ENCODE data around the gene ITGA7. TPM values are rescaled to one million over a fixed set of nuclear protein-coding genes. Genes with fewer than 3 reads are reported as not detected.

ITGA7 gene
- total RNA-seq, 6 donors from 2014 or later, result 4.6 to 30.4 (median 9.0) TPM

DNA sequence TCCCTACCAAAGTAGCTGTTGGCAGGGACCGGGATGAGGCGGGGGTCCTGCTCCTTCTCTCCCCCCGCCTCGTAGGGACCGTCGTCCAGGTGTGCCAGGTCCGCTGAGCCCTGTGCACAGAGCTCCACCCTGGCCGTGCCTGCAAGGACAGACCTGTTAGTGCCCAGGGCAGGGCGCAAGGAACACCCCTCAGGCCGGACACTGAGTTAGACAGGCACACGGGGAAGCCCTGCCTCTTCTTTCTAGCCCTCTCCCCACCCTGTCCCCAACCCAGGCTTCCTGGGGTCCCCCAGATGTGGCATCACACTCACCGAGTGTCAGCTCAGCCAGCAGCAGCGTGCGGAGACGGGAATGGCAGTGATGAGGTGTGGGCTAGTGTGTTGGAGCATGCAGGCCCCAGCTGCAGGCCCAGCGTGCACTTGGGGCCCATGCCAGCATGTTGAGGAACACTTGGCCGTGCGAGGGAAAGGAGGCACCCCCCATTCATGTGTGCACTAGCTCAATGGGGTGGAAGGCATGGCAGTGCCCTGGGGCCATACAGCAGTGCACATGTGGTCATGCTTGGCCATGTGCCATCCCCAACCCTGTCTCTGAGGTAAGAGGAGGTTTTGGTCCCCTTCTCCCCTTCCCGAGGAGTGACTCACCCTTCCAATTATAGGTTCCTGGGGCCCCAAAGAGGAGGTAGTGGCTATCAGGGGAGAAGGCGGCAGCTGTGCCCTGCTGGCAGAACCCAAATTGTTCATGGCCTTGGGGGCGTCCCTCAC is 7.3 kb downstream of the ITGA7 start:
- Histone ChIP-seq H3K9me3 (no peaks in the 10 kb centered on the region), H3K36me3 (no peaks in the 10 kb centered on the region), H3K27me3 (no peaks in the 10 kb centered on the region), H3K4me1 (no peaks in the 10 kb centered on the region), H3K27ac (no peak overlapping the region), H3K4me3 (no peak overlapping the region)
- ATAC-seq (ENCODE audit: low FRiP score in 2 of 2), result no peak
- TF ChIP-seq, protein P1, sequence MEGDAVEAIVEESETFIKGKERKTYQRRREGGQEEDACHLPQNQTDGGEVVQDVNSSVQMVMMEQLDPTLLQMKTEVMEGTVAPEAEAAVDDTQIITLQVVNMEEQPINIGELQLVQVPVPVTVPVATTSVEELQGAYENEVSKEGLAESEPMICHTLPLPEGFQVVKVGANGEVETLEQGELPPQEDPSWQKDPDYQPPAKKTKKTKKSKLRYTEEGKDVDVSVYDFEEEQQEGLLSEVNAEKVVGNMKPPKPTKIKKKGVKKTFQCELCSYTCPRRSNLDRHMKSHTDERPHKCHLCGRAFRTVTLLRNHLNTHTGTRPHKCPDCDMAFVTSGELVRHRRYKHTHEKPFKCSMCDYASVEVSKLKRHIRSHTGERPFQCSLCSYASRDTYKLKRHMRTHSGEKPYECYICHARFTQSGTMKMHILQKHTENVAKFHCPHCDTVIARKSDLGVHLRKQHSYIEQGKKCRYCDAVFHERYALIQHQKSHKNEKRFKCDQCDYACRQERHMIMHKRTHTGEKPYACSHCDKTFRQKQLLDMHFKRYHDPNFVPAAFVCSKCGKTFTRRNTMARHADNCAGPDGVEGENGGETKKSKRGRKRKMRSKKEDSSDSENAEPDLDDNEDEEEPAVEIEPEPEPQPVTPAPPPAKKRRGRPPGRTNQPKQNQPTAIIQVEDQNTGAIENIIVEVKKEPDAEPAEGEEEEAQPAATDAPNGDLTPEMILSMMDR (IDR thresholded peaks at IDR 0.05), result no peak
- TF ChIP-seq POLR2A (IDR thresholded peaks at IDR 0.05), result no peak
- DNase-seq, result peak in 1 of 2 donors; percentile 61
- 81 to 83% methylated on average over 16 to 20 of the region's 21 CpGs for WGBS, 2 donors

DNA sequence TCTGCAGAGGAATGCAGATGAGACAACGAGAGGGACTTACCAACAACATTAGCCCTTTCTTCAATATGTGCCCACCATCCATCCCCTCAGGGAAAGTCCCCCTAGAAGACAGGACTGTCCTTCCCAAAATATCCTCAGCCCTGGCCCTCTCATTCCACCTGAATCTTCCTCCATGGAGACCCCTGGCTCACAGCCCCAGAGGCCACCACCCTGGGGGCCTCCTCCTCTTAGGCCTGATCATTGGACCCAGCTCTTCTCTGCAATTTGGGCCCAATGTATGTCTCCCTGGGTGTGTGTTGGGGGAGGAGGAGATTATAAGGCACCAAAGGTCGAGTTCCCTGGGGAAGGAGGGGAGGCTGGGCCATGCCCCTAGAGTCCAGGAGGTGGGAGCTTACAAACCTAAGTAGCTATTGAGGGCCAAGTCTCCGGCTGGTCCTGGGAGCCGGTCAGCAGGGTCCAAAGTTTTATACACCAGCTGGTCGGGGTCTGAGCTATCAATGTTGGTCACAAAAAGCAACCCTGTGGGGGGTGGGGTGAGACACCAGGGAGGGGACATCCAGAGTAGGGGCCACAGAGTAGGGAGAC is 8.1 kb downstream of the ITGA7 start:
- no peaks in the 10 kb centered on the region for H3K4me1 ChIP-seq
- no peak overlapping the region for H3K27ac ChIP-seq
- no peaks in the 10 kb centered on the region for H3K9me3 ChIP-seq
- H3K4me3 ChIP-seq, result no peak overlapping the region
- no peak for DNase-seq
- no peaks in the 10 kb centered on the region for H3K36me3 ChIP-seq
- WGBS, 2 donors, result 69 to 82% methylated on average over 5 of the region's 5 CpGs
- no peak for ATAC-seq (ENCODE audit: low FRiP score in 2 of 2)
- no peaks in the 10 kb centered on the region for H3K27me3 ChIP-seq
- TF ChIP-seq POLR2A (IDR thresholded peaks at IDR 0.05) (no peak), EP300 (IDR thresholded peaks at IDR 0.05) (no peak), POLR2AphosphoS5 (IDR thresholded peaks at IDR 0.05) (no peak)
- TF ChIP-seq, protein P1 (IDR thresholded peaks at IDR 0.05), result no peak

DNA sequence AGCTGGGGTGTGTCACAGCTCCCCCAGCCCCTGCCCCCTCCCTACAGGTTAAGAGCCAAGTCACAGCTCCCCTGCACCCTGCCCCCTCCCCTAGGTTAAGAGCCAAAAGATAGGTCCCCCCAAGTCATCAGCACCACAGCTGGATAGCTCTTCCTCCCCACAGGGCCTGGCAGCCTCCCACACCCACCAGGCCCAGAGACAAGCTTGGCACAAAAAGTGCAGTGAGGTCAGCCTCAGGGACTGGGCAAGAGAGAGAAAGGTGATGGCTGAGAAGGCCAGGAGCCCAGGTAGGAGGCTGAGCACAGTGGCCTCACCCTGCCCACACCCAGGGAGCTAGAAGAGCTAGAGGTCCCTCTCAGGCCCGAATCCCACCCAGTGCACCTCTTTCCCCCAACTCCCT is 8.7 kb downstream of the ITGA7 start:
- no peaks in the 10 kb centered on the region for H3K4me1 ChIP-seq
- no peaks in the 10 kb centered on the region for H3K36me3 ChIP-seq
- DNase-seq (no peak), ATAC-seq (ENCODE audit: low FRiP score in 2 of 2) (no peak)
- H3K27ac ChIP-seq, result no peak overlapping the region
- H3K27me3 ChIP-seq, result no peaks in the 10 kb centered on the region
- H3K9me3 ChIP-seq, result no peaks in the 10 kb centered on the region
- 85 to 100% methylated on average over 1 of the region's 1 CpG for WGBS, 2 donors
- H3K4me3 ChIP-seq, result no peak overlapping the region
- TF ChIP-seq, protein P1 (IDR thresholded peaks at IDR 0.05), result no peak
- TF ChIP-seq POLR2A (IDR thresholded peaks at IDR 0.05) (no peak), POLR2AphosphoS5 (IDR thresholded peaks at IDR 0.05) (no peak), EP300 (IDR thresholded peaks at IDR 0.05) (no peak)

DNA sequence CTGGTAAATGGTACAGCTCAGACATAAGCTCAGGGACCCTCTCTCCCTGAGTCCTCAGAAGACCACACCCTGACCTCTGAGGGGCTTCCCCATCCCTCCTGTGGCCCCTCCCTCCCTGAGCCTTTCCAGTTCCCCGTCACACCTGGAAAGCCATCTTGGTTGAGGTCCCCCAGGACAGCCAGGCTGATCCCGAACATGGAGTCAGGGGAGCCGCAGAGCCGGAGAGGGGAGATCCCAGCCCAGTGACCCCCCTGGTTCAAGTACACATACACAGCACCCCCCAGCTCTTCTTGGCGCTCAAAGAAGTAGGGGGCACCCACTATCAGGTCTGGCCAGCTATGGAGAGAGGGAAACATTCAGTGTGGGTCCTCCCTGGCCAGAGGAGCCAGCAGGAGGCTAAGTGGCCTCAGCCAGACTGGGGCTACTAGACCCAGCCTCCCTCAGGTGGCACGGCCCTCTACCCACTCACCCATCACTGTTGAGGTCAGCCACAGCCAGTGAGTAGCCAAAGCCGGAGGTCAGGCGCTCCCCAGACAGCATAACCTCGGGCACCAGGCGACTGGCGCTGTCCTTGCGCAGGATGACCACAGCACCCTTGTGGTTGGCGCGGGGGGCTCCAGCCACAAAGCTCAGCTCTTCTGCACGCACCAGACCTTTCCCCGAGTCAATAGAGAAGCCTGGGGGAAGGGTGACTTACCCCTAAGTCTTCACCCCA is 9.3 kb downstream of the ITGA7 start:
- ATAC-seq (ENCODE audit: low FRiP score in 2 of 2), result no peak
- H3K27me3 ChIP-seq, result no peaks in the 10 kb centered on the region
- H3K9me3 ChIP-seq, result no peaks in the 10 kb centered on the region
- H3K4me3 ChIP-seq, result no peak overlapping the region
- no peak for TF ChIP-seq POLR2AphosphoS5 (IDR thresholded peaks at IDR 0.05)
- TF ChIP-seq EP300 (IDR thresholded peaks at IDR 0.05), result no peak
- TF ChIP-seq, protein P1 (IDR thresholded peaks at IDR 0.05), result no peak
- no peak for TF ChIP-seq POLR2A (IDR thresholded peaks at IDR 0.05)
- 89% methylated on average over 6 to 16 of the region's 16 CpGs for WGBS, 2 donors
- DNase-seq, result no peak
- H3K36me3 ChIP-seq, result no peaks in the 10 kb centered on the region
- no peak overlapping the region for H3K27ac ChIP-seq
- H3K4me1 ChIP-seq, result no peaks in the 10 kb centered on the region

Data from upper lobe of left lung (tissue), 6 donors.